Natural killer cell (primary cell): ENCODE measurements around the gene FAM107B. TPM values are rescaled to one million over a fixed set of nuclear protein-coding genes. Genes with fewer than 3 reads are reported as not detected.

Experiments used
- ATAC-seq, 3 donors: fragments of 150-1000 bp in 2 of 3; fragments of 200-7000 bp in 1 of 3; cut with Tn5 transposase; 1 replicate in 1 of 3; 2 replicates in 2 of 3; pipeline ENCODE4 v1.10.0; 2021; ENCODE audit warnings: mild to moderate bottlenecking in 2 of 3, moderate library complexity in 2 of 3
- DNase-seq, 2 donors: peaks; one replicate each; pipeline versions ENCODE4 v3.0.0 to v3.0.0-alpha.2; 2013 to 2021; ENCODE audit warnings: mixed read lengths in 1 of 2
- H3K27ac ChIP-seq: one replicate; pipeline ENCODE4 v1.5.1; 2013; ENCODE audit warnings: mild to moderate bottlenecking, low read length
- H3K27me3 ChIP-seq: one replicate; pipeline ENCODE4 v1.6.1; 2013; ENCODE audit warnings: low read length; ENCODE audit not compliant: control insufficient read depth, insufficient read depth
- H3K36me3 ChIP-seq: one replicate; pipeline ENCODE4 v1.6.1; 2013; ENCODE audit warnings: low read length; ENCODE audit not compliant: control insufficient read depth, insufficient read depth
- H3K4me1 ChIP-seq: one replicate; pipeline ENCODE4 v1.6.1; 2013; ENCODE audit warnings: low read length; ENCODE audit not compliant: control insufficient read depth, insufficient read depth
- H3K4me3 ChIP-seq: one replicate; pipeline ENCODE4 v1.5.1; 2013; ENCODE audit warnings: low read length
- H3K9me3 ChIP-seq: one replicate; pipeline ENCODE4 v1.6.1; 2013; ENCODE audit warnings: low read length; ENCODE audit not compliant: control insufficient read depth, insufficient read depth
- H3K27ac Mint-ChIP-seq, 2 donors: one replicate each; pipeline ENCODE4 v1.8.0; 2022; ENCODE audit warnings: mild to moderate bottlenecking in 2 of 2, mixed read lengths in 2 of 2, moderate library complexity in 1 of 2
- H3K27me3 Mint-ChIP-seq, 2 donors: one replicate each; pipeline ENCODE4 v1.8.0; 2022; ENCODE audit warnings: low read depth in 2 of 2, mixed read lengths in 2 of 2
- H3K36me3 Mint-ChIP-seq: one replicate; pipeline ENCODE4 v1.8.0; 2022; ENCODE audit warnings: mixed read lengths
- H3K4me1 Mint-ChIP-seq, 2 donors: one replicate each; pipeline ENCODE4 v1.8.0; 2022; ENCODE audit warnings: mixed read lengths in 2 of 2
- H3K4me3 Mint-ChIP-seq: one replicate; pipeline ENCODE4 v1.8.0; 2022; ENCODE audit warnings: mild to moderate bottlenecking, moderate library complexity, mixed read lengths
- H3K9me3 Mint-ChIP-seq, 2 donors: one replicate each; pipeline ENCODE4 v1.8.0; 2022; ENCODE audit warnings: mixed read lengths in 2 of 2
- WGBS: methylation state at CpG from one replicate; pipeline ENCODE4 v1.1.7; 2013; ENCODE audit warnings: missing lambda C conversion rate; ENCODE audit not compliant: insufficient coverage; 5-methylcytosine and 5-hydroxymethylcytosine counted together
- intact Hi-C: fragments of 100-400 bp; cut with micrococcal nuclease; formaldehyde crosslinking; loops from one replicate; pipeline ENCODE4 v1.14.2; 2022
- total RNA-seq, 4 donors: library from RNA; stranded (reverse); fragments of 120-200 nt in 1 of 4; gene quantifications; one replicate each; pipeline versions ENCODE4 v1.2.3 to v1.2.4, GENCODE V29; 2013 to 2022
- TF ChIP-seq, protein P1 (sequence below): fragments of 200-600 bp; IDR thresholded peaks from one replicate; pipeline ENCODE4 v1.8.0; 2022; ENCODE audit warnings: antibody characterized with exemption

The FAM107B gene
- total RNA-seq, 3 donors from 2014 or later (not counting 1 experiment from before 2014, with no cell fraction given), result 165 to 226 (median 224) TPM

DNA sequence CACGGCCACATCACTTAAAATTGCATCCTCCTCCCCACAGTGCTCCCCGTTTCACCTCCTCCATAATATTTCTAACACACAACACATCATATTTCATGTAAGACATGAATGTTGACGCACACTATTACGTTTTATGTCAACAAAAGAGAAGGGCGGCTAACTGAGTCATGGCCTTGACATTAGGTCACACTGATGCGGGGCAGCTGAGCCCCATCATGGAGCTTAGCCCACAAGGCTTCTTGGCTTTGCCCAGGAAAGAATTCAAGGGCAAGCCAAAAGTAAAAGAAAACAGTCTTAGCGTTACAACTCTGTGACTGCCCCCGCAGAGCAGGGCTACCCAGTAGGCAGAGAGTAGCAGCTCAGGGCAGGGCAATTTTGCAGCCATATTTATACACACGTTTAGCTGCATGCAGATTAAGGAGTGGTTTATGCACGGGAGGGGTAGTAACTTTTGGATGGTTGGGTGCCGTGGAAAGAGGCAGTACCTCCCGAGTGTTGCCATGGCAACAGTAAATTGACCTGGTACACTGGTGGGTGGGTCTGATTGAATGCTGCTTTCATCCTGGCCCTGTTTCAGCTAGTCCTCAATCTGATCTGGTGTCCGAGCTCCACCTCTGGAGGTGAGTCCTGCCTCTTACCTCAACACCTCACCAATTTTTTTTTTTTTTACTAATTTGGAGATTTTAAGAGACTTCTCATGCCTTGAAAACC is 287.8 kb downstream of the FAM107B start:
- H3K36me3 Mint-ChIP-seq, result no peaks in the 10 kb centered on the region
- Histone ChIP-seq H3K4me3 (no peak overlapping the region), H3K27ac (no peak overlapping the region), H3K4me1 (no peaks in the 10 kb centered on the region), H3K9me3 (no peaks in the 10 kb centered on the region), H3K27me3 (peaks cover 2% of the 10 kb centered on the region), H3K36me3 (no peaks in the 10 kb centered on the region)
- H3K4me1 Mint-ChIP-seq, result no peaks in the 10 kb centered on the region
- TF ChIP-seq, protein P1, sequence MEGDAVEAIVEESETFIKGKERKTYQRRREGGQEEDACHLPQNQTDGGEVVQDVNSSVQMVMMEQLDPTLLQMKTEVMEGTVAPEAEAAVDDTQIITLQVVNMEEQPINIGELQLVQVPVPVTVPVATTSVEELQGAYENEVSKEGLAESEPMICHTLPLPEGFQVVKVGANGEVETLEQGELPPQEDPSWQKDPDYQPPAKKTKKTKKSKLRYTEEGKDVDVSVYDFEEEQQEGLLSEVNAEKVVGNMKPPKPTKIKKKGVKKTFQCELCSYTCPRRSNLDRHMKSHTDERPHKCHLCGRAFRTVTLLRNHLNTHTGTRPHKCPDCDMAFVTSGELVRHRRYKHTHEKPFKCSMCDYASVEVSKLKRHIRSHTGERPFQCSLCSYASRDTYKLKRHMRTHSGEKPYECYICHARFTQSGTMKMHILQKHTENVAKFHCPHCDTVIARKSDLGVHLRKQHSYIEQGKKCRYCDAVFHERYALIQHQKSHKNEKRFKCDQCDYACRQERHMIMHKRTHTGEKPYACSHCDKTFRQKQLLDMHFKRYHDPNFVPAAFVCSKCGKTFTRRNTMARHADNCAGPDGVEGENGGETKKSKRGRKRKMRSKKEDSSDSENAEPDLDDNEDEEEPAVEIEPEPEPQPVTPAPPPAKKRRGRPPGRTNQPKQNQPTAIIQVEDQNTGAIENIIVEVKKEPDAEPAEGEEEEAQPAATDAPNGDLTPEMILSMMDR, result no peak
- no peak for DNase-seq
- WGBS, result 83% methylated on average over 12 of the region's 13 CpGs
- H3K9me3 Mint-ChIP-seq, result no peaks in the 10 kb centered on the region
- H3K27ac Mint-ChIP-seq, result no peak overlapping the region
- ATAC-seq, result no peak
- H3K4me3 Mint-ChIP-seq, result no peak overlapping the region
- H3K27me3 Mint-ChIP-seq, result peaks cover 32 to 47% of the 10 kb centered on the region in 2 donors
- intact Hi-C loops, result no loop called here

DNA sequence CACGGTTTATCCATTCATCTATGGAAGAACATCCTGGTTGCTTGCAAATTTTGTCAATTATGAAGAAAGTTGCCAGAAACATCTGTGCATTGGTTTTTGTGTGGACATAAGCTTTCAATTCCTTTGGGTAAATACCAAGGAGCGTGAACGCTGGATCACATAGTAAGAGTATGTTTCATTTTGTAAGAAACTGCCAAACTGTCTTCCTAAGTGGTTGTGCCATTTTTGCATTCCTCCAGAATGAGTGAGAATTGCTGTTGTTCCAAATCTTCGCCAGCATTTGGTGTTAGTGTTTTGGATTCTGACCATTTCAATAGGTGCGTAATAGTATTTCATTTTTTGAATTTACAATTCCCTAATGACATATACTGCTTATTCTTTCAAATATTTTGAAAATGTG is 288.7 kb downstream of the FAM107B start:
- Mint-ChIP-seq H3K4me3 (no peak overlapping the region), H3K9me3 (no peaks in the 10 kb centered on the region), H3K27me3 (peaks cover 32 to 54% of the 10 kb centered on the region in 2 donors), H3K27ac (no peak overlapping the region), H3K4me1 (no peaks in the 10 kb centered on the region), H3K36me3 (no peaks in the 10 kb centered on the region)
- intact Hi-C loops, result no loop called here
- no peak for ATAC-seq
- Histone ChIP-seq H3K36me3 (no peaks in the 10 kb centered on the region), H3K27ac (no peak overlapping the region), H3K27me3 (peaks cover 2% of the 10 kb centered on the region), H3K9me3 (no peaks in the 10 kb centered on the region), H3K4me1 (no peaks in the 10 kb centered on the region), H3K4me3 (no peak overlapping the region)
- DNase-seq, result no peak
- WGBS, result 93% methylated on average over 4 of the region's 5 CpGs
- TF ChIP-seq, protein P1, result no peak

DNA sequence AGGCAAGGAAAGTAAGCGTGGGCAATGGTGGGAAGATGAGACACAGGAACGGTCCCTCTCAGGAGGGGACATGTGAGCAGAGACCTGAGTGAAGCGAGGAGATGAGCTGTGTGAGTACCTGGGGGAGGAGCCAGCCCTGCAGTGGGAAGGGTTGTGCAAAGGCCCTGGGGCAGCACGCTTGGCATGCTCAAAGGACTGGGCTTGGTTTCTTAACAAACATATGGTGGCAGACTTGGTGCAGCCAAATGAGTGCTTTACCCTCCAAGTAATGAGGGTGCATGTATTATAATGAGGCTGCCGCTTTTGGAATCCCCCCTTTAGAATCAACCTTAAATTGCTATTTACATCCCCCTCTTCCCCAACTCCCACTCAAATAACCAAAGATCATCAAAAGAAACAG is 291.3 kb downstream of the FAM107B start:
- intact Hi-C loops, result no loop called here
- Histone ChIP-seq H3K9me3 (no peaks in the 10 kb centered on the region), H3K27me3 (peaks cover 2% of the 10 kb centered on the region), H3K36me3 (no peaks in the 10 kb centered on the region), H3K4me1 (no peaks in the 10 kb centered on the region), H3K4me3 (no peak overlapping the region), H3K27ac (no peak overlapping the region)
- no peaks in the 10 kb centered on the region for H3K9me3 Mint-ChIP-seq
- TF ChIP-seq, protein P1, result no peak
- H3K36me3 Mint-ChIP-seq, result no peaks in the 10 kb centered on the region
- peaks cover 30 to 52% of the 10 kb centered on the region in 2 donors for H3K27me3 Mint-ChIP-seq
- ATAC-seq (no peak), DNase-seq (no peak)
- no peaks in the 10 kb centered on the region for H3K4me1 Mint-ChIP-seq
- 95% methylated on average over 5 of the region's 5 CpGs for WGBS
- H3K4me3 Mint-ChIP-seq, result no peak overlapping the region
- no peak overlapping the region for H3K27ac Mint-ChIP-seq

DNA sequence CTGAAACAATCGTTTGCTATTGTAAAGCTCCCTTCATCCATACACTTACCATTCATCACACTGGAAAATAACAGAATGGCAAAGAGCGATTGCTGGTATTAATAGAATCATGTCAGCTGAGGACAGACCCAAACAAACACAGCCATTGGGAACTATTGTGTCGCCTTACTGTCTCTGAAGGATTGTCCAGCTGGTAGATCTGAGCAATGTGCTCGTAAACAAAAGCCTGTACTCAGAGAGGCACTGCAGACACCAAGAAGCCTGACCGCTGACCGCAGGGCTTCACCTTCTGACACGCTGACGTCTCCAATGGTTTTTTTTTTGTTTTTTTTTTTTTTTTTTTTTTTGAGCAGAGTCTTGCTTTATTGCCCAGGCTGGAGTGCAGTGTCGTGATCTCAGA is 292.9 kb downstream of the FAM107B start:
- H3K36me3 ChIP-seq, result no peaks in the 10 kb centered on the region
- H3K4me1 ChIP-seq, result no peaks in the 10 kb centered on the region
- DNase-seq (no peak), ATAC-seq (no peak)
- TF ChIP-seq, protein P1, result no peak
- H3K9me3 ChIP-seq, result no peaks in the 10 kb centered on the region
- intact Hi-C loops, result no loop called here
- Mint-ChIP-seq H3K4me3 (no peak overlapping the region), H3K27ac (no peak overlapping the region), H3K4me1 (no peaks in the 10 kb centered on the region), H3K27me3 (peaks cover 32 to 56% of the 10 kb centered on the region in 2 donors), H3K9me3 (no peaks in the 10 kb centered on the region), H3K36me3 (no peaks in the 10 kb centered on the region)
- H3K27ac ChIP-seq, result no peak overlapping the region
- peaks cover 2% of the 10 kb centered on the region for H3K27me3 ChIP-seq
- 86% methylated on average over 8 of the region's 9 CpGs for WGBS
- no peak overlapping the region for H3K4me3 ChIP-seq
